DLD1 (cell line): Measurements from ENCODE around the gene NAALADL2.
"Not testable (repeated sequence)": the region's sequence is repeated elsewhere in the genome, so short reads cannot be mapped to it uniquely, and the experiment has no call there.

ENCODE experiments used
- in situ Hi-C: cut with HindIII; loops from 2 replicates; pipeline ENCODE4 v1.10.0; 2017; ENCODE audit warnings: low sequenced_read_pairs

Gene NAALADL2

DNA sequence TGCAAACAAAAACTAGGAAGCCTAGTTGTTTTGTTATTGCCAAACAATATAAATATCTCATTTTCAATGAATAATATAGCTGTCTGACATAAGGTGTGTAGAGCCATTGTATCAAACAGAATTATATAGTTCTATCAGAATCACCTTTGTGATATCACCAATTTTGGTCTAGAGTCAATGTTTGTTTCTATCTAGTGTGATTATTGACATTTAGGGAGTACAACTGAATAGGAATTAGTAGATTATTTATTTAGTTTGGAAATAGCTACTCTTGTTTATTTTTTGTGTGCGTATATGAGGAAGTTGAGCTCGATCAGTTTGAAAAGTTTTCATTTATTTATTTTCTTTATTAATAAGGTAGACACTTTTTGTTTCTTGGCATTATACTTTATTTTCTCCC, 389.7 kb downstream of the NAALADL2 start:
- in situ Hi-C loops = no loop called here

DNA sequence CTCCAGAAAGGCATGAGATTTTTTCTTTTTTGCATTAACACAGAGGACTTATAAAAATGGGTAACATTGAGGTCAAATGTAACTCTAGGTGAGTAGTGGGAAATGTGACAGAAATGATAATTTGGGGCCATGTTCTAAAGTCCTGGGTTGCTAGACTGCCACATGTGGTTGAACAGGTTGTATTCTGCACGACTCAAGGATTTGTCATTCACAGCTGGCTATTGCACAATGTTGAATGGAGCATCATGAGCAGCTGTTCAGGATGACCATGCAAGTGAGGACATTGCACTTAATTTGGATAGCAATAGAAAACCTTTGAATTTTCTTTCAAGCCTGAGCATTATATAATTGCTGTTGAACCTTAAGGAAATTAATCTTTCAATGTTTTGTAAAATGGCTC, 396.6 kb downstream of the NAALADL2 start:
- in situ Hi-C loops = no loop called here

DNA sequence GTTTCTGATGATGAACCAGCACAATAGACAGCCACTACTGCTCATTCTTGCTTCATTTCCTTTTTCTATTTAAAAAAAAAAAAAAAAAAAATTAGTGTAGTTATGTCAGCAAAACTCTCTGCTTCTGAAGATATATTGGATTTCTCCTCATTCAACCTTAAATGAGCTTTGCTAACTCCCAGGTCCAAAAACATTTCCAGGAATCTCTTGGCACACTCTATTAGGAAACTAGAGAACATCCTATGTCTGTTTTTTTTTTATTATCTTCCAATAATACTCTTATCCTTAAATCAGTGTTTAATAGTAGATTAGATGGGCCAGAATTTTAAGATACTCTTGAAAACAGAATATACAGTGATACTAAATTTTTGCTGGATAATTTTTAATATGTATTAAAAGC, 398.0 kb downstream of the NAALADL2 start:
- in situ Hi-C loops = no loop called here

DNA sequence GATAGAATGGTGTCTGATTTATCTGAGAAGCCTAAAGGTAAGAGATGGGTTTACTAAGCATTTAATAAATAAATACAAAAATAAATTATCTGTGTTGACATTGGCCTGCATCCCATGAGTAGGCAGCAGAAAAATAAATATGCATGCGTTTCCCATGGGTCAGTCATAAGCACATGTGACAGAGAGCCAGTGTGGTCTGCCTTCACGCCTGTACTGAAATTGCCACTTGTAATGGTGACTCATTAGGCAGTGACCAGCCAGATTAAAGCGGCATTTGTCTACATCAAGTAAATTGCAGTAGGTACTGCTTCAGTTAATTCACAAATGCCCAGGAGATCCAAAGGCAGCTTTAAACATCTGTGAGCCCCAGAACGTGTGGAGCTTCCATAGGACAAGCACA, 399.6 kb downstream of the NAALADL2 start:
- in situ Hi-C loops = no loop called here

DNA sequence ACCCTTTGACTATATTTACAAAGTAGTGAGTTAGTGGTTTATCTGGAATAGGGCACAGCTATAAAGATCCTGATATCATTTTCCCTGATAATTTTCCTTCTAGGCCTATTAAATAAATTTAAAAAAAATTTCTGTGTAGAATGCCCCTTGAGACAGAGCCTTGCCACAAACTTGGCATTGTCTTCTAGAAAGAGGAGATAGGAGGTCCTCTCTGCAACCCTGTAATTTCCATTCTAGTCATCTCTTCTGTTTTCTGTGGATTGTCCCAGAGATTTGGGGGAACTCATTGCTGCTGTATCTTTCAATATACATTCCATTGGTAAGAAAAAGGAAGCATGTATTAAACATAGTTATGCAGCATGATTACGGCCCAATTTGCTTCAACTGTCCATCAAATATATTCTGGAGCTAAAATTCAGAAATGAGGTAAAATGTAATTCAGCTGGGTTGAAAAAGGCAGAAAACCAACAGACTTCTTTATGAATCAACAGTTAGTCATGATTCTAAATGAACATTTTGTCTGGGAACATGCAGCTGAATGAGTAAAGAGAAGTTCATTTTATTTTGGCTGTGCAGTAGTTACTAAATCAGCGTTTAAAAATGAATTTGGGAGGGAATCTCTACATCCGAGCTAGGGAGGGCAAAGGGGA, 401.1 kb downstream of the NAALADL2 start:
- in situ Hi-C loops = no loop called here

DNA sequence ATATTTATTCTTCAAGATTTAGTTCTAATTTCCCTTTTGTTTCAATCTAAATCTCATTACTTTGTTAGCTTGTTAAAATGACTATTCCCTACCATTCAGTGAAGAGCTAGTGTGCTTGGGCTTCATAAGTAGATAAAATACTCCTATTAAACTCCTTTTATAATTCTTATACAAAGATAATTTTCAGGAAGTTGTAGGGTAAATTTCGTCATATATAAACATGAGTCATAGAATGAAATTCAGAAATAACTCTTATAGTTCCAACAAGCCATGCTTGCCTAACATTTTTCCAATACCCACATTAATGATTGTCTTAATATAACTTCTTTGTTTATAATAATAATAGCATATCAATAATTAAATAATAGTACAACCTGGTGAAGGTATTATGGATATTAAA, 407.3 kb downstream of the NAALADL2 start:
- in situ Hi-C loops = no loop called here

DNA sequence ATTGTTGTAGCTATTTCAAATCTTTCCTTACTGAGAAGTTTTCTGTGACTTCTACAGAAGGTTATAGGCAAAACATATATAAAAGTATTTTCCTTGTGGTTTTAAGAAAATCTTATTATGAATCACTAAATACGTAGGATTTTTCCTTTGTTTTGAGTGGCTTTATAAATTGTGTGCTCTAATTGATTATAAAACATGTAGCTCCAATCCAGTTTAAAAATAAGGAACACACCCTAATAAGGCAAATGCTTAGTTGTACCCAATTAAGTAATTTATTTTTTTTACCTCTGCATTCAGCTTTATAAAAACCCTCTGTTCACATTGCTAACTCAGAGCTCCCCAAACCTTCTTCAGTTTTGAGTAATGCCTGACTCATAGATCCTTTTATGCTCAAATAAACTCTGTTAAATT, 408.0 kb downstream of the NAALADL2 start:
- in situ Hi-C loops = no loop called here

DNA sequence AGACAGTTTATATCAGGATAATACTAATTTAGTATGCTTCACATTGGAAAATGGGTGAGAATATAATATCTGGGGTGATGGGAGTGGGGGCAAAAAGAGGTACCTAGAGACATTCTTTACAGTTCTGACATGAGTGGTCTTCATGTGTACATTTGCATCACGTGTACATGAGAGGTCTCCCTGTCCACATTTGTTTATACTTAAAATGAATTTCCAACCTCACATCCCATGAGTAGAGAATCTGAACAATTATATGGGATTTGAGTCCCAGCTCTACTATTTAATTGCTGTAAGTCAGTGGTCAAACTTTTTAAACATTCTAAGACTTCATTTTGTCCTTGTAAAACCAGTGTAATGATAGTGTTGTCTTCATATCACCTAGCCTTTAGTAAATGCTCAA, 408.4 kb downstream of the NAALADL2 start:
- in situ Hi-C loops = no loop called here

DNA sequence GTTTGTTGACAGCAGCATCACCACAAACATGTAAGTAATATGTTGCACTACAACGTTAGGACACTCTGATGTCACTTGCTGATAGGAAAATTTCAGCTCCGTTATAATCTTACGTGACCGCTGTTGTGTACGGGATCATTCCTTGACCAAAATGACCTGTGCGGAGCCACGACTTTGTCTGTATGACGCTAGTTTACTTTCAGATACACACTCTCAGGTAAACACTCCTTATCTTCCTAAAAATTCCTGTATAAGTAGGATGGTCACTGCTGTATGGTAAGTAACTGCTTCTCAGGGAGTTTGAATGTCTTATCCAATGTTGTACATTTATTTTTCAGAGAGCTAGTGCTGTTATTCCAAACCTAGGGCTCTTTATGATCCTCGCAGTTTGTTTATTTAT, 410.3 kb downstream of the NAALADL2 start:
- in situ Hi-C loops = no loop called here

DNA sequence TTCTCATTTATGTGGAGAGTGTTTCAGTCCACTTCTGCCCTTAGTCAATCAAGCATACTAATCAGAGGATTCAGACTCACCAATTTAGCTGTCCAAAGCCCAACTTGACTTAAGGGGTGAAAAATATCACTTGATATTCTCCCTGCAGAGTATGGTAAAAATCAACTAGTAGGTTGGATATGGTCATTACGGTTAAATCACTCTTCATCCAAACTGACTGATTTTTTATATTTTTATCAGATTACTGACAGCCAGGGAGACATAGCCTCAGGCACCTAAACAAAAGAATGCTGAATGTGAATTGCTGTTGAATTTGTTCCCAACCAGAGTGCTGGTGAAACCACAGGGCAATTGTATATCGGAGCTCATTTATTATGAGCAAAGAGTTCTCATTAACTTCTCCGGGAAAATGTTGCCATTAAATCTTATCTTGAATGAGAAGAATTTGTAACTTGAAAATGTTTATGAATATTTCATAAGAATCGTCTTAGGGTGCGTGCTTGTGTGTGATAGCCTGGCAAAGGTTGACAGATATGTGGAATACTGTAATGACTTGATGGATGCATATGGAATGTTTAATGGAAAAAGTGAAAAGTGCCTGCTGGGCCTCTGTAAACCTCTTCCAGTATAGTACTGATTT, 411.2 kb downstream of the NAALADL2 start:
- in situ Hi-C loops = no loop called here

DNA sequence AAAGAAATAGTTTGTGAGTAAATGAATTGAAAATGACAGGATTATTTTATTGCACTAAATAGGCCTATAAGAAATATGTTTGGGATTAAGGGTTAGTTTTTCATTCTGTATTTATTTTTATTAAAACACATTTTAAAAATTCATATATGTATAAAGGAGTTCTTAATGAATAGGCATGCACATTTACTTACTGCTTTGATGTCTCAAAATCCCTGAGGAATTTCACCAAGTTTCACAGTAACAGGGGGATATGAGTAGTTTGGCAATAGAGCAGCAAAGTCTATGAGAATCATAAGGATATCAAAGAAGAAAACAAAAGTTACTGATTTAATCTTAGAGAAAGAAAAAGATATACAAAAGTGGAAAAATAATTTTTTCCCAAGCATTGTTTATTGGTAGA, 411.7 kb downstream of the NAALADL2 start:
- in situ Hi-C loops = no loop called here

DNA sequence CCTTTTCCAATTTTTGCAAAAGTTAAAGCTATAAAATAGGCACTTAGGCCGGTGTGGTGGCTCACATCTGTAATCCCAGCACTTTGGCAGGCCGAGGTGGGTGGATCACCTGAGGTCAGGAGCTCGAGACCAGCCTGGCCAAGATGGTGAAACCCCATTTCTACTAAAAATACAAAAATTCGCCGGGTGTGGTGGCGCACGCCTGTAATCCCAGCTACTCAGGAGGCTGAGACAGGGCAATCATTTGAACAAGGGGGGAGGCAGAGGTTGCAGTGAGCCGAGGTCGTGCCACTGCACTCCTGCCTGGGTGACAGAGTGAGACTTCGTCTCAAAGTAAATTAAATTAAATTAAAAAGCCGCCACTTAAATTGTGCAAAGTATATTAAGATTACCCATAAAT, 412.3 kb downstream of the NAALADL2 start:
- in situ Hi-C loops = not testable (repeated sequence)

DNA sequence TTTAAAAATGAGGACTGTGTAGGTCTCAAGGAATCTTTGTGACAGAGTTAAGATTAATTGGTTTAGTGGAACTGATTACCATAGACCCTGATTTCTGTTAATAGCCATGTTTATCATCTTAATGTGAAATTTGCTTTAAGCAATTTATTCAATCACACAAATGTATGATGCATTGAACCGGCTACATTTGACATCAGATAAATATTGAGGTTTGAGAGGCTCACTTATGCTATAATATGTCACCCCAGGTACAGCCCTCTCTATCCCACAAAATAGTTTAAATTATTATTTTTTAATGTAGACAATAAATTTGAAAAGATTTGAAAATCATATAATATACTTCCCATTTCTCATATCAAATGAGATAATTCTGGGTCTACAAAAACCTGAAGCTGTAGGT, 413.3 kb downstream of the NAALADL2 start:
- in situ Hi-C loops = no loop called here

DNA sequence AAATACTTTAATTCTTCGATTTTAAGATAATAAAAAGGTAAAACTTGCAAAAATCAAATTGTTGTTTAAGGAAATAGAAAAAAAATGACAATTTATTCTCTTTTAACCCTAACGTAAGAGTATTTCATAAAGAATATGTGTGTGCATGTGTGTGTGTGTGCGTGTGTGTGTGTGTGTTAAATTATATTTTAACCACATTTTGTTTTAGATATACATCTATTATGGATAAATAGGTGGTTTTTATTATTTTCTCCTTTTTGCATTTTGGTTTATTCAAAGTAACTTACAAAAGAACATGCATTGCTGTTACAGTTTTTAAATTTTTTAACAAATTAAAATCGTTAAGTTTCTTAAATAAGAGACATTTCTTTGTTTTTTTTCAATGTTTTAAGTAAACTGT, 414.4 kb downstream of the NAALADL2 start:
- in situ Hi-C loops = no loop called here

DNA sequence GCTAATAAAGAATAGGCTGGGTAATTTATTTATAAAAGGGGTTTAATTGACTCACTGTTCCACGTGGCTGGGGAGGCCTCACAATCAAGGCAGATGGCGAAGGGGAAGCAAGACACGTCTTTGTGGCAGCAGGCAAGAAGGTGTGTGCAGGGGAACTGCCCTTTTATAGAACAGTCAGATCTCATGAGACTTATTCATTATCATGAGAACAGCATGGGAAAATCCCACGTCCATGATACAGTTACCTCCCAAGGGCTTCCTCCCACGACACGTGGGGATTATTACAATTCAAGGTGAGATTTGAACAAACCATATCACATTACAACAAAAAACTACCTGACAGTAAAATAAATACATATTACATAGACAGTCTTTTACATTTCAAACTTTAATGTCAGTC, 414.9 kb downstream of the NAALADL2 start:
- in situ Hi-C loops = no loop called here

DNA sequence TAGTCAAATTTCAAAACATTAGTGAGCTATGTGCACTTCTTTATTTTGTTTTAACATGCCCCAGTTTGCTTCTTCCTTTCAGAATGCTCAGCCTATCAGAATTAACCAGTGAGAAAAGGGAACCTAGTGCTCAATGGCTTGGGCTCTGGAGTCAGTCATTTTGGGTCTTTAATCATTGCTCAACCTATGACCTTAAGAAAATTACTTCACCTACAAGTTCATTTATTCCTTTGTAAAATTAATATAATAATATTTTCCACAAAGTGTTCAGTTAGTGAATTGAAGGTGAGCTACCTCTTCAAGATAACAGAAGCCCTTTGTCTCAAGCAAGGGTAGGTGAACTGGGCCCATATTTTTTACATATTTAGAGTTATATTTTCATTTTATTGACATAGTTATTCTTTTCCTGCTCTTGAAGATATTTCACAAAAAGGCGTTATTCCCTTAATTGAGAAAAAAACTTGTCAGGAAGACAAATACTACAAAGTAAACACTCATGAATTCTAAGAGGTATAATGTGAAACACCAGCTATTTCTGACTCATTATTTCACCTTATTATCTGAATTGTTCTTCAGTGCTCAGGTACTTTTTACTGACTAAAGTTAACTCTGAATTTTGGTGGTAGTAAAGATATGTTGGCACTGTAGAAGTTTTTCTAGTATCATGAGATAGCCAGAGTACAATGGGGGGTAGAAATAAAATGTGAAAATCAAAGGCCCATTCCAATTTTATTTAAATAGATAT, 415.5 kb downstream of the NAALADL2 start:
- in situ Hi-C loops = no loop called here

DNA sequence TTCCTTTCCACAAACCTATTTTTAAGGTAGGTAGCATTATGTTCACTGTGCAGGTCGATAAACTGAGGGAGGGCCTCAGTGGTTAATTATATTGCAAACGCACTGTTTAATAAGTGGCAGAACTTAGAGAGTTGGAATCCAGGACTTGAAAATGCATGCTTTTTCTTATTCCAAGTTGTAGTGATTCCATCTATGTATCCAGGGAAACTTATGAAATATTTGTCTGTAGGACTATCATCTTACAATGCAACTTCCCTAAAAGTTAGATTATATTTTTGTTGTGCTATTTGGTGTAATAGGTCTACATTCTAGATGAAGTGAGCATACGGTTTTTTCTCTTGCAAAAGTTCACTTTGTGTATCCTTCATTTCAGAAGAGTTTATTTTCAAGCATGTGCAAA, 419.5 kb downstream of the NAALADL2 start:
- in situ Hi-C loops = no loop called here

DNA sequence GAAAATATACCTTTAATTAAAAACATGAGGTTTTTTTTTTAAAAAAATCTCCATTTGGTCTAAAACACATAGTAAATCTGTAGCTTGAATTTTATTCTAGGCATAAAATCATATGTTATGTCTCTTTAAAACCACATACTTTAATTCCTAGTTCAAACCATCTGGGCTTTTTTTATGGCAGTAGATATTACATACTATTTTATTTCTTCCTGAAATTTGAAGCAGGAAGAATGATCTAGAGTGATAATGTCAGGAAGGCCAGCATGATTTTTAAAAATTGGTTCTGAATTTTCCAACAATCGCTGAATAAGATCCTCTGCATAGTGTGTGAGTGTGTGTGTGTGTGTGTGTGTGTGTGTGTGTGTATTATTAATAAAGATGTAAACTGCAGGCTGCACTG, 420.3 kb downstream of the NAALADL2 start:
- in situ Hi-C loops = no loop called here

DNA sequence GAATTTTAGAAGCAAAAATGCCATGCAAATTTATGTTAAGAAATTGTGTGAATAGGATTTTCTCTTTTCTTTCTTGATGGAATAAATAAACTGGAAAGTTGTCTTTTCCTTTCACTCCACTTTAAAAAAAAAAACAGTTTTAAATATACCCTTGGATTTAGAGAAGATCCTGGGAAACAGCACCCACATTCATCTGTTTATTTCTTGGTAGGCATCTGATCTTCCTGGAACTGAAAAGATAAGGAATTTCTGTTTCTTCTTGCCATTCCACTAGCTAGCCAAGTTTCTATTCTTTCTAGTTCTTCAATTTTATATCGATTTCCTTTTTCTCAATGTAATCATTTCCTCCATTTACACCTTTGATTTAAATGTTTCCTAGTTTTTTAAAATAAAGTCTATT, 420.8 kb downstream of the NAALADL2 start:
- in situ Hi-C loops = no loop called here

DNA sequence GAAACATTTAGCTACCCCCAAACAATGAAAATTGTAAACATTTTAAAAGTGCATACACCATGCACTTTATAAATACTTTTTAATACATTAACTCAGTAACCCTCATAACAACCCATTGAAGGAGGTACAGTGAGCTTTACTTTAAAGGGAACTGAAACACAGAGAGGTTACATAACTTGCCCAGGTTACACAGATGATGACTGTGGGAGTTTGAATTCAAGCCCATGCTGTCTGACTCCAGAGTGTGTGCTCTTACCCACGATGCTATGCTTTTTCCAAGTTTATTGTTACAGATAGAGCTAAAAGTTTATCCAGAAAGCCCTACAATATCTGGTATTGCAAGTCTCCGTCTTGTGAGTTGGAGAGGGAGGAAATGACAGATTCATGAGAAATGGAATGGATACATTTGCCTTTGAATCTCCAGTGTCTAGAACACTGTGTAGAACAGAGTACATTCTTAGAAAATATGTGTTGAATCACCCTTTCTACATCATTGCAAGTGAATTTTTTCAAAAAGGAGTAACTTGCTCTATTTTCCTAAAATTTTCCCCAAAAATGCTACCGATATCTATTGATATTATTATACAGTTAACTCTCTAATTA, 428.3 kb downstream of the NAALADL2 start:
- in situ Hi-C loops = no loop called here

DNA sequence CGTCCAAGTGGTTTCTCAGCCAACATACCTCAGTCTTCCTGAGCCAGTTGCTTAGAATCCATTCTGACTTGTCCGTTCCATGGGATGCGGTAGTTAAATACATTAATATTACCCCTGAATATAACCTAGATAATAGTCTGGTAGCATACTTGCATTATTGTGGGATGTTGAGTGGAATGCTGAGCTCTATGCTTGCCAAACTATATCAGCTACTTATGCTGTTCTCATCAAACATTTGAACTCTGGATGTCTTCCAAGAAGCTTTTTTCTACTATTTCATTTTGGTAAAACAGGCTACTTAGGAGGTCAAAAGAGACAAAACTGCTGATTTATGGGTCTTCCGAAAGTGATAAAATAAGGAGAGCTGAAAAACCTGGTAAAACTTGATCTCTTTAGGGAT, 429.5 kb downstream of the NAALADL2 start:
- in situ Hi-C loops = no loop called here

DNA sequence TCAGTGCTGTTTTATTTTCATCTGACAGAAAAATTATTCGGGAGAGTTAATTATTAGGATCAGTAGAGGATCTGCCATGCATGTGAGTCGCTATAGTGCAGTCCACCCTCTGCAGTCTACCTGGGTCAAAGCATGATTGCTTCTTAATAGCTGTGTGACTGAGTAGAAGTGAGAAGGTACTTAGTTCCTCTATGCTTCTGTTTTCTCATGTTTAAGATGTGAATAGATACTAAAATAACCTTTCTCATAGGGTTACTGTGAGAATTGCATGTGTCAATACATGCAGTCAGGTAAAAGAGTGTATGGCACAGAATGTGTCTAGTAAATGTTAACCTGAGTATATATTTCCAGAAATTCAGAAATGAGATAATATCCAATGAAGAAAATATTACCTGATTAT, 435.7 kb downstream of the NAALADL2 start:
- in situ Hi-C loops = no loop called here
